SK-N-SH (cell line): ENCODE data around the gene PLCXD1. TPM values are rescaled to one million over a fixed set of nuclear protein-coding genes. Genes with fewer than 3 reads are reported as not detected.

Source experiments
- CTCF ChIA-PET: fragments of 300-600, 350-600 bp; formaldehyde crosslinking; extraction: SDS; loops from one replicate; lab custom pipeline; 2021; lab: Yijun Ruan, JAX
- POLR2A ChIA-PET: fragments of 350-600 bp; sonication (Branson Sonifier 250); formaldehyde crosslinking; extraction: SDS; loops from one replicate; lab custom pipeline; 2020; ENCODE audit warnings: antibody characterized with exemption, inconsistent platforms; lab: Yijun Ruan, JAX
- DNase-seq: peaks from one replicate; pipeline ENCODE4 v3.0.0; 2012
- H2AFZ ChIP-seq: fragments of 200-600 bp; sonication (generic); 2 replicates; pipeline ENCODE4 v1.8.1; 2016; ENCODE audit warnings: antibody characterized with exemption, mild to moderate bottlenecking, low read depth
- H3F3A ChIP-seq: fragments of 200-600 bp; sonication (generic); replicated peaks from 2 replicates; pipeline ENCODE3; 2016; ENCODE audit warnings: antibody characterized with exemption, mild to moderate bottlenecking; ENCODE audit not compliant: insufficient read depth
- H3K27ac ChIP-seq, 2 experiments: fragments of 200-500 bp in 1 of 2; fragments of 200-600 bp in 1 of 2; sonication (Bioruptor generic) in 1 of 2; sonication (generic), shearing (Covaris generic) in 1 of 2; 2 replicates each; pipeline versions ENCODE4 v1.5.1 to v1.6.1; 2014 to 2016; ENCODE audit warnings: low read depth in 2 of 2, inconsistent platforms in 1 of 2, low read length in 1 of 2, mild to moderate bottlenecking in 1 of 2, mixed read lengths in 1 of 2
- H3K27me3 ChIP-seq: fragments of 200-600 bp; sonication (generic), shearing (Covaris generic); 2 replicates; pipeline ENCODE4 v1.6.1; 2016; ENCODE audit warnings: mixed run types; ENCODE audit not compliant: insufficient read depth
- H3K36me3 ChIP-seq, 2 experiments: fragments of 200-500 bp in 1 of 2; fragments of 200-600 bp in 1 of 2; sonication (Bioruptor generic) in 1 of 2; sonication (generic) in 1 of 2; replicated peaks in 1 of 2; 2 replicates each; pipeline versions ENCODE3 to v1.5.1; 2014 to 2016; ENCODE audit warnings: low read length in 1 of 2, mild to moderate bottlenecking in 1 of 2; ENCODE audit not compliant: insufficient read depth in 2 of 2, control insufficient read depth in 1 of 2
- H3K4me1 ChIP-seq, 2 experiments: fragments of 200-500 bp in 1 of 2; fragments of 200-600 bp in 1 of 2; sonication (Bioruptor generic) in 1 of 2; sonication (generic), shearing (Covaris generic) in 1 of 2; 2 replicates each; pipeline versions ENCODE4 v1.5.1 to v1.6.1; 2014 to 2016; ENCODE audit warnings: low read depth in 1 of 2, low read length in 1 of 2, mixed run types in 1 of 2; ENCODE audit not compliant: insufficient read depth in 2 of 2, control insufficient read depth in 1 of 2
- H3K4me2 ChIP-seq: fragments of 200-600 bp; sonication (generic), shearing (Covaris generic); 2 replicates; pipeline ENCODE4 v1.6.1; 2017; ENCODE audit warnings: mixed run types
- H3K4me3 ChIP-seq, 2 experiments: fragments of 200-500 bp in 1 of 2; fragments of 200-600 bp in 1 of 2; sonication (Bioruptor generic) in 1 of 2; sonication (generic), shearing (Covaris generic) in 1 of 2; 2 replicates each; pipeline versions ENCODE4 v1.5.1 to v1.8.1; 2014 to 2016; ENCODE audit warnings: low read depth in 2 of 2, inconsistent platforms in 1 of 2, low read length in 1 of 2, mild to moderate bottlenecking in 1 of 2, mixed read lengths in 1 of 2, moderate library complexity in 1 of 2
- H3K79me2 ChIP-seq: fragments of 200-600 bp; sonication (generic); 2 replicates; pipeline ENCODE4 v1.8.1; 2017; ENCODE audit warnings: mild to moderate bottlenecking; ENCODE audit not compliant: insufficient read depth
- H3K9ac ChIP-seq: fragments of 200-600 bp; sonication (generic); 2 replicates; pipeline ENCODE4 v1.6.1; 2017; ENCODE audit warnings: mixed run types
- H3K9me2 ChIP-seq: fragments of 200-600 bp; sonication (generic); 2 replicates; pipeline ENCODE4 v1.6.1; 2017; ENCODE audit warnings: mixed run types
- H3K9me3 ChIP-seq: fragments of 200-600 bp; sonication (generic); 2 replicates; pipeline ENCODE4 v1.6.1; 2017; ENCODE audit warnings: mixed run types, mild to moderate bottlenecking, moderate library complexity
- H4K20me1 ChIP-seq: fragments of 200-600 bp; sonication (generic); 2 replicates; pipeline ENCODE4 v1.6.1; 2017; ENCODE audit warnings: mild to moderate bottlenecking, mixed run types; ENCODE audit not compliant: insufficient read depth
- CHD2 ChIP-seq: fragments of 150-350 bp; IDR thresholded peaks from 2 replicates; pipeline ENCODE4 v1.6.1; 2018; ENCODE audit warnings: low read length; ENCODE audit not compliant: partially characterized antibody
- CTCF ChIP-seq: fragments of 200-600 bp; sonication (generic); IDR thresholded peaks from 2 replicates; pipeline ENCODE4 v1.6.1; 2017; ENCODE audit warnings: antibody characterized with exemption, mild to moderate bottlenecking, moderate library complexity
- EP300 ChIP-seq, 2 experiments: IDR thresholded peaks; 2 replicates each; pipeline versions ENCODE4 v1.4.0 to v1.6.1; 2012; ENCODE audit warnings: borderline replicate concordance in 1 of 2, low read depth in 1 of 2, low read length in 1 of 2
- FOXJ3 ChIP-seq: sonication (generic); formaldehyde crosslinking; IDR thresholded peaks from 2 replicates; pipeline ENCODE4 v1.5.1; 2020; ENCODE audit warnings: mild to moderate bottlenecking, missing genetic modification reagents
- GABPA ChIP-seq: IDR thresholded peaks from 2 replicates; pipeline ENCODE4 v1.4.0; 2012; ENCODE audit warnings: low read depth, mild to moderate bottlenecking
- MEF2A ChIP-seq: IDR thresholded peaks from 2 replicates; pipeline ENCODE4 v1.4.0; 2012; ENCODE audit warnings: low read depth, borderline replicate concordance
- NRF1 ChIP-seq: IDR thresholded peaks from 2 replicates; pipeline ENCODE4 v1.6.1; 2012; ENCODE audit warnings: low read depth, mild to moderate bottlenecking, low read length
- RCOR1 ChIP-seq: fragments of 150-350 bp; IDR thresholded peaks from 2 replicates; pipeline ENCODE4 v1.6.1; 2017; ENCODE audit warnings: antibody characterized with exemption, low read length
- REST ChIP-seq: IDR thresholded peaks from 2 replicates; pipeline ENCODE4 v1.6.1; 2012; ENCODE audit warnings: mild to moderate bottlenecking, low read depth, low read length, moderate library complexity
- TAF1 ChIP-seq: IDR thresholded peaks from 2 replicates; pipeline ENCODE4 v1.6.1; 2012; ENCODE audit warnings: low read depth, mild to moderate bottlenecking, low read length, moderate library complexity, borderline replicate concordance
- TEAD4 ChIP-seq: IDR thresholded peaks from 2 replicates; pipeline ENCODE4 v1.4.0; 2012; ENCODE audit warnings: mild to moderate bottlenecking, borderline replicate concordance; ENCODE audit not compliant: insufficient read depth
- YY1 ChIP-seq: IDR thresholded peaks from 2 replicates; pipeline ENCODE4 v1.4.0; 2012; ENCODE audit warnings: low read depth, mild to moderate bottlenecking
- ZBTB33 ChIP-seq: IDR thresholded peaks from 2 replicates; pipeline ENCODE4 v1.4.0; 2012; ENCODE audit warnings: low read depth, borderline replicate concordance
- WGBS: methylation state at CpG from one replicate; pipeline ENCODE4 v1.1.6; 2017; ENCODE audit warnings: low lambda C conversion rate; 5-methylcytosine and 5-hydroxymethylcytosine counted together
- polyA plus RNA-seq, 3 experiments: library from polyadenylated mRNA; depleted of rRNA; stranded (reverse); fragments of >200 nt; gene quantifications; 2 replicates each; pipeline ENCODE4 v1.2.3, GENCODE V29; 2012

The PLCXD1 gene
- polyA plus RNA-seq, 1 of the 3 experiments (the other 2 are of a cell fraction), result 14.8 TPM

GRCh38 chrX:310621-311155 lies 29.5 kb downstream of the PLCXD1 start:
- Histone ChIP-seq H3K9ac (no peak overlapping the region), H3K27ac (no peak overlapping the region), H3F3A (peaks cover 14% of the 10 kb centered on the region), H3K36me3 (peaks cover 16 to 65% of the 10 kb centered on the region in 2 experiments), H3K4me1 (no peaks in the 10 kb centered on the region), H3K9me2 (no peaks in the 10 kb centered on the region), H3K4me3 (no peak overlapping the region), H3K27me3 (no peaks in the 10 kb centered on the region), H3K4me2 (no peak overlapping the region), H3K79me2 (no peaks in the 10 kb centered on the region), H3K9me3 (no peaks in the 10 kb centered on the region), H4K20me1 (peaks cover 13% of the 10 kb centered on the region; the same call in 1 of the 2 replicates), H2AFZ (no peak overlapping the region)
- ChIA-PET CTCF (no interaction called here), POLR2A (no interaction called here)
- TF ChIP-seq CHD2, result no peak
- TF ChIP-seq NRF1, result no peak
- no peak for TF ChIP-seq YY1
- TF ChIP-seq ZBTB33, result no peak
- no peak for TF ChIP-seq EP300 (IDR thresholded peaks at IDR 0.05; ENCODE audit: borderline replicate concordance in 1 of 2, low read depth in 1 of 2, low read length in 1 of 2)
- TF ChIP-seq TAF1, result no peak
- TF ChIP-seq TEAD4, result no peak
- no peak for TF ChIP-seq RCOR1
- no peak for TF ChIP-seq CTCF
- TF ChIP-seq FOXJ3, result no peak
- TF ChIP-seq GABPA, result no peak
- TF ChIP-seq REST, result no peak
- no peak for TF ChIP-seq MEF2A
- DNase-seq, result peak; percentile 17
- WGBS, result 95% methylated on average over 15 of the region's 25 CpGs
